ENCODE results near the gene TMEM132A.
A peak's percentile ranks its signal among the peaks of the same experiment; 100 is the strongest.

Gene TMEM132A

DNA sequence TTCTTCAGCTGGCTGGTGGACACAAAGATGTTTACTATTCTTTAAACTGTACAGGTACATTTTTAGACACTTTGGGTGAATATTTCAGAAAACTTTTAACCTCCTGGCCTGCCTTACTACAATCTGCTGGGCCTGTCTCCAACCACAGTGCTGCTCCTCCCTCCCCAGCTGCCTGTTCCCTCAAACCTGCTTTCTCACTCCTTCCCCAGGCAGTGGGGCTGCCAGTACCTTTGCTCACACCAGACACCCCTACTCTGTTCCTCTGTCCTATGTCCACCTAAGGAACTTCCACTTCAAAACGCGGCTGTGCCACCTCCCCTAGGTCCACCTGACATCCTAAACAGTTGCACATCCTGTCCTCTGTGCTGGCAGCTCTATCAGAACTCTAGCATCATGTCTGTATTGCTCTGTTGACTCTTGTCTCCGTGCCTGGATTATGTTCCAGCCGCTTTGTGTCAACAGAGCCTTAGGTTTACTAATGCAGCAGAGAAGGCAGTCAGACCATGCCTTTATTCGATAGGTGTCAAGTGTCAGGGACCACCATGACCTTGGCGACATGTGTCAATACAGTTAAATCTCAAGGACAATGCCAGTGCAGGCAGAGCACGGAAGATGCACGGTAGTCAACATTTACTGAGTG, 43.5 kb upstream of the TMEM132A start:
- TF ChIP-seq, protein P1, sequence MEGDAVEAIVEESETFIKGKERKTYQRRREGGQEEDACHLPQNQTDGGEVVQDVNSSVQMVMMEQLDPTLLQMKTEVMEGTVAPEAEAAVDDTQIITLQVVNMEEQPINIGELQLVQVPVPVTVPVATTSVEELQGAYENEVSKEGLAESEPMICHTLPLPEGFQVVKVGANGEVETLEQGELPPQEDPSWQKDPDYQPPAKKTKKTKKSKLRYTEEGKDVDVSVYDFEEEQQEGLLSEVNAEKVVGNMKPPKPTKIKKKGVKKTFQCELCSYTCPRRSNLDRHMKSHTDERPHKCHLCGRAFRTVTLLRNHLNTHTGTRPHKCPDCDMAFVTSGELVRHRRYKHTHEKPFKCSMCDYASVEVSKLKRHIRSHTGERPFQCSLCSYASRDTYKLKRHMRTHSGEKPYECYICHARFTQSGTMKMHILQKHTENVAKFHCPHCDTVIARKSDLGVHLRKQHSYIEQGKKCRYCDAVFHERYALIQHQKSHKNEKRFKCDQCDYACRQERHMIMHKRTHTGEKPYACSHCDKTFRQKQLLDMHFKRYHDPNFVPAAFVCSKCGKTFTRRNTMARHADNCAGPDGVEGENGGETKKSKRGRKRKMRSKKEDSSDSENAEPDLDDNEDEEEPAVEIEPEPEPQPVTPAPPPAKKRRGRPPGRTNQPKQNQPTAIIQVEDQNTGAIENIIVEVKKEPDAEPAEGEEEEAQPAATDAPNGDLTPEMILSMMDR (IDR thresholded peaks at IDR 0.05; ENCODE audit: control insufficient read depth, extremely low read depth, insufficient read depth): no peak
- H3K4me3 ChIP-seq (ENCODE audit: low read depth, low read length): no peak overlapping the region
- DNase-seq (ENCODE audit: low read depth): peak; percentile 79

DNA sequence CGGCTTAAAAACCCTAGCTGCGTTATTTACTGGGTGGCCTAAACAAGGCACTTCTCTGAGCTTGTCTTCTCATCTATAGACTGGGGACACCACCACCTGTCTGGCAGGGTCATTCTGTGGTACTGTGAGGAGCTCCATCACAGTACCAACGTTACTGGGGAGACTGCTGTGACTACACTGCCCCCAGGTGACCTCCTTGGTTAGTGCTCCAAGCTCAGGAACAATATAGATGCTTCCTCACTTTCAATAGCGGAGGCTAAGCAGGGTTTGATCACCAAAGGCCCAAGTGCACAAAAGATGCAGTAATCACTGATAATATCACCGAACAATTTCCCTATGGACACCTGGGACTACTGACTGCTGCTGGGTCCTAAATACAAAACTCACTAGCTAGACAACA, 36.7 kb upstream of the TMEM132A start:
- H3K4me3 ChIP-seq (ENCODE audit: low read depth, low read length): no peak overlapping the region
- no peak for DNase-seq (ENCODE audit: low read depth)
- TF ChIP-seq, protein P1 (IDR thresholded peaks at IDR 0.05; ENCODE audit: control insufficient read depth, extremely low read depth, insufficient read depth): peak; percentile 71

DNA sequence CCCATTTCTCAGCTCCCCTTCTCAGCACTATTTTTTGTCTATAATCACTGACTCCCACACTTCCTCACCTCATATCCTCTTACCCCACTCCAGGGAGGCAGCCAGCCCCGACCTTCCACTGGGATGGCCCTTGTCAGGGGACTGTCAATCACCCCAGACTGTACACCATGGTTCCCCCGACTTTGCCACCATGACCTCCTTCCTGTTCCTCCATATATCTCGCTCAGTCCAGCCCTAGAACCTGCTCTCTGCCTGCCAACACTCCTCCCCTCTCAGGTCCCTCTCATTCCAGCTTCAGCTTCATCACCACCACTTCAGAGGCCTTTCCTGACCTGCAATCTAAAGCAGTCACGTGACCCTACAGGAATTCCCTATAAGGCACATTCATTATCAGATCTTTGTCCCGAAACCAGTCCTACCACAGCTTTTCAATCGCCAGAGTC, 34.4 kb upstream of the TMEM132A start:
- TF ChIP-seq, protein P1 (IDR thresholded peaks at IDR 0.05; ENCODE audit: control insufficient read depth, extremely low read depth, insufficient read depth): no peak
- no peak overlapping the region for H3K4me3 ChIP-seq (ENCODE audit: low read depth, low read length)
- peak; percentile 70 for DNase-seq (ENCODE audit: low read depth)

DNA sequence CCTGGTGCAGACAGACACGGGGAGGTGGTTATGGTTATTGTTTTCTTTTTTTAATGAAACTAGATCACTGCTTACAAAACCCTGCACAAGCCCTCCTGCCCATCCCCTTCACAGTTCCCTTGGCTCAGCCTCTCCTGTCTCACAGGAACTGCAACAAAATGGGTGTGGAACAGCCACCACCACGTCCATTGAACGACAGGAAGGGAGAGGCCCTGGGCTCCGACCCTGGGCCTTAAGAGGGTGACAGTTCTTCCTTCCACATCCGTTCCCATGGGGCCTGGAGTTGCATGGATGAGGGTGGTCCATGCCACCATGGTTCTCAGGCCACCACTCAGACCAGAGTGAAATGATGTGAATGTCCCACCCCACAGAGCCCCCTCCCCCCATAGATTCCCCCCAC, 33.6 kb upstream of the TMEM132A start:
- H3K4me3 ChIP-seq (ENCODE audit: low read depth, low read length): no peak overlapping the region
- TF ChIP-seq, protein P1 (IDR thresholded peaks at IDR 0.05; ENCODE audit: control insufficient read depth, extremely low read depth, insufficient read depth): no peak
- no peak for DNase-seq (ENCODE audit: low read depth)

DNA sequence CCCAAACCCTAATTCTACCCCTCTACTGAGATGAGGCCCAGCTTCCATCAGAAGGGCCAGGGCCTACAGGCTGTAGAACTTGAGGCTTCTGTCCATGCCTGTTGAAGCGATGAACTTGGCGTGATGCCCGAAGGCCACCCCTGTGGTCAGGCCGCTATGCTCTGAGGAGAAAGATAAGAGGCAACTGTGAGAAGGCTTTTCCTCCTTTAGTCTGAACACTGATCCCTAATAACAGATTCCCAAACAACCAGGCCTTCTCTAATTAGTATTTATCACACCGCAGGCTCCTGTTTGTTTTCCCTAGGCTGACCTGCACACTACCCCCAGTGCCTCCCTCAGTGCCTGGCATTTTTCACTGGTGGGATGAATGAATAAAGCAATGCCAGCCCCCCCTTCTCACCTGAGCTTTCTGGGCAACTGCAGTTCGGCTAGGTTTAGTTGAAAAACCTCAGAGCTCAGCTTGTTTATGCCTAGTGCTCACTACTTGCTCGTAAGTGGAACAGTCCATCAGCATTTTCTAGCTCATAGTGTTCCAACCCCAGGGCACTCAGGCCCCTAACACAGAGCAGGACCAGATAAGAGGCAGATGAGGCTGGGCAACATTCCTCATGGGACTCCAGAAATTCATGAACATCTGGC, 33.0 kb upstream of the TMEM132A start:
- H3K4me3 ChIP-seq (ENCODE audit: low read depth, low read length): no peak overlapping the region
- no peak for DNase-seq (ENCODE audit: low read depth)
- TF ChIP-seq, protein P1 (IDR thresholded peaks at IDR 0.05; ENCODE audit: control insufficient read depth, extremely low read depth, insufficient read depth): no peak

DNA sequence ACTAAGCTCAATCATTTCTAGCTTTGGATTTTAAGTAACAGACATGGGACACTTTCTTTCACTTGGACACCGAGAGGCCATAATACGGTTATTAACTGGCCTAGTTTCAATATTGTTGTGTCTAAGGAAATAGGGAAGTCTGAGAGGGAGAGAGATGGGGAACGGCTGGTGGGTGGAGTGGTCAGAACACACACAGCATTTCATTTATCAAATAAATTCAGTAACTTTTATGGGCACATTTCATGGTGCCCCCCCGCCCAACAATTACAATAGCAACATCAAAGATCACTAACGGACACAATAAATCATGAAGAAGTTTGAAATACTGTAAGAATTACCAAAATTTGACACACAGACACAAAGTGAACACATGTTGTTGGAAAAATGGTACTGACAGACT, 28.6 kb upstream of the TMEM132A start:
- TF ChIP-seq, protein P1 (IDR thresholded peaks at IDR 0.05; ENCODE audit: control insufficient read depth, extremely low read depth, insufficient read depth): no peak
- no peak overlapping the region for H3K4me3 ChIP-seq (ENCODE audit: low read depth, low read length)
- DNase-seq (ENCODE audit: low read depth): no peak

Measured in LNCaP clone FGC (cell line).